T-cell (primary cell): ENCODE data around the gene TM4SF20. TPM values are rescaled to one million over a fixed set of nuclear protein-coding genes. Genes with fewer than 3 reads are reported as not detected.

Source experiments
- ATAC-seq, 4 experiments: fragments of 200-7000 bp in 3 of 4; fragments of 150-1000 bp in 1 of 4; cut with Tn5 transposase; replicated peaks in 1 of 4; 1 replicate in 3 of 4; 2 replicates in 1 of 4; pipeline ENCODE4 v1.10.0; 2021; ENCODE audit warnings: moderate library complexity in 3 of 4, mild to moderate bottlenecking in 2 of 4, moderate number of reproducible peaks in 1 of 4
- CTCF ChIA-PET, 2 donors: fragments of 300-600 bp; sonication (Branson Sonifier 250); formaldehyde crosslinking; loops; one replicate each; lab custom pipeline; 2022; ENCODE audit warnings: antibody characterized with exemption in 2 of 2; lab: Charles Lee
- POLR2A ChIA-PET, 2 donors: fragments of 300-600 bp; sonication (Branson Sonifier 250); formaldehyde crosslinking; loops; one replicate each; lab custom pipeline; 2022; ENCODE audit warnings: antibody characterized with exemption in 2 of 2; lab: Charles Lee
- DNase-seq, 35 experiments: peaks; one replicate each; pipeline versions ENCODE4 v3.0.0 to v3.0.0-alpha.2; 2013 to 2023
- H3K27ac ChIP-seq: one replicate; pipeline ENCODE4 v1.5.1; 2013; ENCODE audit warnings: low read length
- H3K27me3 ChIP-seq, 2 experiments: replicated peaks in 1 of 2; 1 replicate in 1 of 2; 2 replicates in 1 of 2; pipeline versions ENCODE4 v1.6.1 to v1.7.0; 2013; ENCODE audit warnings: low read length in 1 of 2, mixed read lengths in 1 of 2; ENCODE audit not compliant: control insufficient read depth in 2 of 2, insufficient read depth in 2 of 2; ENCODE audit errors: extremely low read depth in 1 of 2
- H3K36me3 ChIP-seq, 2 donors: 1 replicate in 1 of 2; 2 replicates in 1 of 2; pipeline versions ENCODE4 v1.6.1 to v1.7.0; 2013; ENCODE audit warnings: low read length in 1 of 2; ENCODE audit not compliant: control insufficient read depth in 2 of 2, insufficient read depth in 1 of 2; ENCODE audit errors: extremely low read depth in 1 of 2
- H3K4me1 ChIP-seq, 2 experiments: 1 replicate in 1 of 2; 2 replicates in 1 of 2; pipeline versions ENCODE4 v1.6.1 to v1.7.0; 2013; ENCODE audit warnings: low read length in 2 of 2, mixed read lengths in 1 of 2; ENCODE audit not compliant: insufficient read depth in 2 of 2, control insufficient read depth in 1 of 2; ENCODE audit errors: extremely low read depth in 1 of 2
- H3K4me3 ChIP-seq, 2 donors: 1 replicate in 1 of 2; 2 replicates in 1 of 2; pipeline versions ENCODE4 v1.5.1 to v1.7.0; 2013; ENCODE audit warnings: mild to moderate bottlenecking in 2 of 2, low read length in 1 of 2, moderate library complexity in 1 of 2; ENCODE audit not compliant: control insufficient read depth in 1 of 2; ENCODE audit errors: extremely low read depth in 1 of 2
- H3K9me3 ChIP-seq: 2 replicates; pipeline ENCODE4 v1.7.0; 2013
- H3K27ac Mint-ChIP-seq, 2 donors: one replicate each; pipeline ENCODE4 v1.8.0; 2020 to 2021; ENCODE audit warnings: mild to moderate bottlenecking in 2 of 2, mixed read lengths in 2 of 2
- H3K27me3 Mint-ChIP-seq, 2 donors: one replicate each; pipeline ENCODE4 v1.8.0; 2021 to 2022; ENCODE audit warnings: mixed read lengths in 2 of 2
- H3K36me3 Mint-ChIP-seq: one replicate; pipeline ENCODE4 v1.8.0; 2021; ENCODE audit warnings: mixed read lengths
- H3K4me1 Mint-ChIP-seq, 3 donors: one replicate each; pipeline ENCODE4 v1.8.0; 2020 to 2022; ENCODE audit warnings: mixed read lengths in 3 of 3, mild to moderate bottlenecking in 1 of 3
- H3K4me3 Mint-ChIP-seq, 3 donors: one replicate each; pipeline ENCODE4 v1.8.0; 2020 to 2022; ENCODE audit warnings: mild to moderate bottlenecking in 3 of 3, mixed read lengths in 3 of 3, moderate library complexity in 3 of 3
- H3K9me3 Mint-ChIP-seq, 3 donors: one replicate each; pipeline ENCODE4 v1.8.0; 2020 to 2022; ENCODE audit warnings: mixed read lengths in 3 of 3
- WGBS: methylation state at CpG from one replicate; pipeline ENCODE4 v1.1.5; 2013; ENCODE audit warnings: missing lambda C conversion rate; ENCODE audit not compliant: insufficient coverage; 5-methylcytosine and 5-hydroxymethylcytosine counted together
- total RNA-seq, 35 experiments: library from RNA in 6 of 35; stranded (reverse) in 6 of 35; fragments of 120-200 nt in 1 of 35; gene quantifications; one replicate each; pipeline versions ENCODE4 v1.2.1 to v1.2.4 and lab custom pipeline; 2013 to 2026

TM4SF20 gene
- total RNA-seq, 5 donors from 2014 or later (not counting 1 experiment from before 2014, with no cell fraction given), result not detected

- no peaks in the 10 kb centered on the region for H3K27me3 Mint-ChIP-seq
- Histone ChIP-seq H3K9me3 (no peaks in the 10 kb centered on the region), H3K27me3 (no peaks in the 10 kb centered on the region), H3K36me3 (peaks cover 0 to 12% of the 10 kb centered on the region in 2 donors), H3K4me3 (no peak overlapping the region), H3K27ac (no peak overlapping the region), H3K4me1 (no peaks in the 10 kb centered on the region)
- CTCF ChIA-PET, result interaction anchor here in 1 of 2 donors (0.6 kb wide), 1 partner anchor 8 kb away, joined by 3 read pairs; no protein-coding TSS in a partner anchor
- no peaks in the 10 kb centered on the region for H3K9me3 Mint-ChIP-seq
- H3K4me3 Mint-ChIP-seq, result no peak overlapping the region
- H3K27ac Mint-ChIP-seq, result no peak overlapping the region
- POLR2A ChIA-PET, result interaction anchor here in 1 of 2 donors (0.6 kb wide), 1 partner anchor 415 kb away, joined by 4 read pairs; no protein-coding TSS in a partner anchor
- H3K4me1 Mint-ChIP-seq, result no peaks in the 10 kb centered on the region
- DNase-seq (no peak), ATAC-seq (no peak)
- 100% methylated on average over 1 of the region's 2 CpGs for WGBS
- H3K36me3 Mint-ChIP-seq, result peaks cover 29% of the 10 kb centered on the region
These were observed 30.8 kb downstream of the TM4SF20 start for GRCh38 chr2:227348324-227348723.

- Mint-ChIP-seq H3K9me3 (no peaks in the 10 kb centered on the region), H3K27me3 (no peaks in the 10 kb centered on the region), H3K27ac (no peak overlapping the region), H3K36me3 (peaks cover 29% of the 10 kb centered on the region), H3K4me3 (no peak overlapping the region), H3K4me1 (no peaks in the 10 kb centered on the region)
- Histone ChIP-seq H3K9me3 (no peaks in the 10 kb centered on the region), H3K27me3 (no peaks in the 10 kb centered on the region), H3K4me3 (no peak overlapping the region), H3K27ac (no peak overlapping the region), H3K36me3 (peaks cover 0 to 19% of the 10 kb centered on the region in 2 donors), H3K4me1 (no peaks in the 10 kb centered on the region)
- ATAC-seq, result no peak
- WGBS, result 88% methylated on average over 4 of the region's 7 CpGs
- DNase-seq, result no peak
- ChIA-PET POLR2A (interaction anchor here in 1 of 2 donors (0.5 kb wide), 1 partner anchor 206 kb away, joined by 6 read pairs; no protein-coding TSS in a partner anchor), CTCF (no interaction called here)
These were observed 32.0 kb downstream of the TM4SF20 start for GRCh38 chr2:227347117-227347516.

GRCh38 chr2:227344231-227344630 is 34.9 kb downstream of the TM4SF20 start:
- Mint-ChIP-seq H3K9me3 (no peaks in the 10 kb centered on the region), H3K4me1 (peaks cover 0 to under 1% (median 0%) of the 10 kb centered on the region in 3 donors), H3K27me3 (no peaks in the 10 kb centered on the region), H3K4me3 (no peak overlapping the region), H3K36me3 (peaks cover 35% of the 10 kb centered on the region), H3K27ac (no peak overlapping the region)
- Histone ChIP-seq H3K9me3 (no peaks in the 10 kb centered on the region), H3K4me1 (no peaks in the 10 kb centered on the region), H3K27me3 (no peaks in the 10 kb centered on the region), H3K4me3 (no peak overlapping the region), H3K27ac (no peak overlapping the region), H3K36me3 (peaks cover 0 to 25% of the 10 kb centered on the region in 2 donors)
- WGBS, result no CpG with 5 or more reads among the region's 2 CpGs
- ATAC-seq (no peak), DNase-seq (no peak)
- CTCF ChIA-PET, result interaction anchor here in 1 of 2 donors (0.7 kb wide), 1 partner anchor 72 kb away, joined by 3 read pairs; no protein-coding TSS in a partner anchor
- POLR2A ChIA-PET, result no interaction called here

DNA sequence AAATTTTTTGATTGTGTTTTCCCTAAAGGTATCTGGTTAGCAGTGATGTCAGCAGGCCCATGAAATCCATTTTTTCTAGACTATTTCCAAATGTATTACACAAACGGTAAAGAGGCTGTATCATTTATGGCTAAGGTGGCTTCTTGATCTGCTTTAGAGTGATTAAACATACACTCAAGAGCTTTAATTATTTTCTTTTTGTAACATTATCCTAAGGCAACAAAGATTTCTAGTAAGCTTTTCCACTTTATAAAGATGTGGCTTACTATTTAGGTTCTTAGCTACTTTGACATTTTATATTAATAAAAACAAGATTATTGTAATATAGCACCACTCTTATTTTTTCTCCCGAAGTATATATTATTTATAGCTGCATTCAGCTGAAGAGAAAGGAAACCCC is 37.6 kb downstream of the TM4SF20 start:
- H3K36me3 ChIP-seq, result peaks cover 0 to 23% of the 10 kb centered on the region in 2 donors
- POLR2A ChIA-PET, result interaction anchor here in 1 of 2 donors (0.5 kb wide), 1 partner anchor 523 kb away, joined by 6 read pairs; no protein-coding TSS in a partner anchor
- H3K4me1 ChIP-seq, result no peaks in the 10 kb centered on the region
- H3K9me3 Mint-ChIP-seq, result no peaks in the 10 kb centered on the region
- WGBS, result no CpG with 5 or more reads among the region's 2 CpGs
- H3K4me3 ChIP-seq, result no peak overlapping the region
- H3K4me1 Mint-ChIP-seq, result peaks cover 0 to 2% (median 0%) of the 10 kb centered on the region in 3 donors
- no peak overlapping the region for H3K4me3 Mint-ChIP-seq
- H3K27me3 ChIP-seq, result no peaks in the 10 kb centered on the region
- H3K9me3 ChIP-seq, result no peaks in the 10 kb centered on the region
- DNase-seq (no peak), ATAC-seq (no peak)
- H3K27ac Mint-ChIP-seq, result no peak overlapping the region
- CTCF ChIA-PET, result interaction anchor here in 1 of 2 donors (0.6 to 1.3 kb wide), 2 partner anchors 14 to 123 kb away, joined by 3 read pairs; no protein-coding TSS in a partner anchor
- peaks cover 32% of the 10 kb centered on the region for H3K36me3 Mint-ChIP-seq
- no peaks in the 10 kb centered on the region for H3K27me3 Mint-ChIP-seq
- H3K27ac ChIP-seq, result no peak overlapping the region

DNA sequence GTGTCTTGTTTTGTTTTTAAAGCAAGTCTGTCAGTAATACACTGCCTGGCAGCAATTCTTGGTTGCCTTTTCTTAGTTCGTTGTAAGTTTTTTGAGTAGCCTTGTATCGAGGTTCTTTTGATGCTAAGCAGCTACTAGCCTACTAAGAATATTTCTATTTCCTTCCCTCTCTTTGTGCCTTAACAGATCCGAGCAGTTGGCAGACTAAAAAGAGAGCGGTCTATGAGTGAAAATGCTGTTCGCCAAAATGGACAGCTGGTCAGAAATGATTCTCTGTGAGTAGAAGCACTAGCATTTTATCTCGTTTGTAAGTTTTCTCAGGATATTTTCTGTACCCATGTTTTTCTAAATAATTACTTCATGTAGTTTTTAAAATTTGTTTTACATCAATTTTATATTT is 39.0 kb downstream of the TM4SF20 start:
- ATAC-seq, result no peak
- Histone ChIP-seq H3K27me3 (no peaks in the 10 kb centered on the region), H3K27ac (no peak overlapping the region), H3K4me3 (no peak overlapping the region), H3K36me3 (peaks cover 0 to 34% of the 10 kb centered on the region in 2 donors), H3K4me1 (no peaks in the 10 kb centered on the region), H3K9me3 (no peaks in the 10 kb centered on the region)
- WGBS, result no CpG with 5 or more reads among the region's 6 CpGs
- no peaks in the 10 kb centered on the region for H3K9me3 Mint-ChIP-seq
- H3K27ac Mint-ChIP-seq, result no peak overlapping the region
- H3K4me3 Mint-ChIP-seq, result no peak overlapping the region
- H3K27me3 Mint-ChIP-seq, result no peaks in the 10 kb centered on the region
- H3K36me3 Mint-ChIP-seq, result peaks cover 39% of the 10 kb centered on the region
- POLR2A ChIA-PET, result interaction anchor here in 1 of 2 donors (0.7 kb wide), 1 partner anchor 9 kb away, joined by 3 read pairs; no protein-coding TSS in a partner anchor
- H3K4me1 Mint-ChIP-seq, result peaks cover 0 to 2% (median 0%) of the 10 kb centered on the region in 3 donors
- CTCF ChIA-PET, result interaction anchor here (0.6 kb wide), 2 partner anchors 8 to 149 kb away, joined by 3 to 4 read pairs; no protein-coding TSS in a partner anchor
- no peak for DNase-seq

DNA sequence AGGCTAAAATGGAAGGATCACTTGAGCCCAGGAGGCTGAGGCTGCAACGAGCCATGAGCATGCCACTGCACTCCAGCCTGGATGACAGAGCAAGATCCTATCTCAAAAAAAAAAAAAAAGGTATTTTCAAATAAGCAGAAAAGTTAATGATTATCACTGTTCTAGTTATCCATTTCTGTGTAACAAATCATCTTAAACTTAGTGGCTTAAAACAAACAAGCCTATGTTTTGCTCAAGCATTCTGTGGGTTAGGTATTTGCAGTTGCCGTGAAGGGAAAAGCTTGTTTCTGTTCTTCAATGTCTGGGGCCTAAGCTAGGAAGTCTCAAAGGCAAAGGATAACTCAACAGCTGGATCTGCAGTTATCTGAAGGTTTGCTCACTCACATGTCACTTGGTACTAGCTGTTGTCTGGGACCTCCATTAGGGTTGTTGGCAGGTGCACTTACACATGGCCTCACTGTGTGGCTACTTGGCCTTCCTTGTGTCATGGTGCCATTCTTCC is 40.0 kb downstream of the TM4SF20 start:
- 100% methylated on average over 1 of the region's 2 CpGs for WGBS
- Mint-ChIP-seq H3K27ac (peak overlapping the region in 1 of 2 donors; percentile 44), H3K4me1 (peaks cover 0 to 2% (median 0%) of the 10 kb centered on the region in 3 donors), H3K36me3 (peaks cover 47% of the 10 kb centered on the region), H3K9me3 (no peaks in the 10 kb centered on the region), H3K4me3 (no peak overlapping the region), H3K27me3 (no peaks in the 10 kb centered on the region)
- Histone ChIP-seq H3K9me3 (no peaks in the 10 kb centered on the region), H3K27me3 (no peaks in the 10 kb centered on the region), H3K27ac (no peak overlapping the region), H3K4me1 (no peaks in the 10 kb centered on the region), H3K36me3 (peaks cover 0 to 38% of the 10 kb centered on the region in 2 donors), H3K4me3 (no peak overlapping the region)
- CTCF ChIA-PET, result interaction anchor here in 1 of 2 donors (0.7 kb wide), 1 partner anchor 552 kb away, joined by 3 read pairs; no protein-coding TSS in a partner anchor
- ATAC-seq, result no peak
- POLR2A ChIA-PET, result interaction anchor here in 1 of 2 donors (0.7 kb wide), 1 partner anchor 10 kb away, joined by 3 read pairs; no protein-coding TSS in a partner anchor
- no peak for DNase-seq
